A549 treated with RU486 at 1 μM for 4 hours (cell line): ENCODE data around the gene ASB13. TPM values are rescaled to one million over a fixed set of nuclear protein-coding genes. Genes with fewer than 3 reads are reported as not detected.

ENCODE experiments used
- total RNA-seq: library from RNA; stranded (reverse); fragments of 200-300 nt; extraction: Qiagen RNA extraction; gene quantifications from 5 replicates; pipeline ENCODE4 v1.2.3, GENCODE V29; 2022; ENCODE audit warnings: low read depth

Gene ASB13
- 18.3 to 26.5 TPM (median 21.9 TPM) in 5 replicates for total RNA-seq

GRCh38 chr10:5666008-5666840 lies at the start of gene ASB13:
TSS of gene ASB13 (minus strand) at chr10:5666595. CDS start at chr10:5666551, 44 bp downstream.

GRCh38 chr10:5684318-5684970 lies 18.0 kb upstream of the ASB13 start, which contains the start of gene TASOR2:
TSS of gene TASOR2 (plus strand) at chr10:5684838. CDS start at chr10:5720643, 35,805 bp downstream.

Other genes starting within 250 kb of the ASB13 start
- gene CALML5, start 167.0 kb downstream of the ASB13 start, total RNA-seq: not detected in 5 replicates
- gene CALML3, start 141.6 kb downstream of the ASB13 start, total RNA-seq: not detected in 5 replicates
- gene TASOR2, start 18.2 kb upstream of the ASB13 start, total RNA-seq: 20.1 to 40.4 TPM (median 38.6 TPM) in 5 replicates
- 184 to 281 TPM (median 208 TPM) in 5 replicates for gene GDI2, start 146.8 kb upstream of the ASB13 start, total RNA-seq
- 7.8 to 13.4 TPM (median 12.3 TPM) in 5 replicates for gene ANKRD16, start 223.3 kb upstream of the ASB13 start, total RNA-seq
- gene FBH1, start 223.6 kb upstream of the ASB13 start, total RNA-seq: 30.2 to 47.9 TPM (median 37.2 TPM) in 5 replicates